Stimulated activated CD8-positive, alpha-beta memory T cell treated with anti-CD3 and anti-CD28 coated beads, Interleukin-4, amount 100 ng/mL, for 24 hours (primary cell): ENCODE results near the gene SPDYE4.

Experiments
- DNase-seq: peaks from one replicate; pipeline ENCODE4 v3.0.0-alpha.2; 2020; ENCODE audit warnings: low read depth

The SPDYE4 gene

GRCh38 chr17:8741366-8741765 lies 17.0 kb downstream of the SPDYE4 start:
- DNase-seq = no peak

- DNase-seq = peak; percentile 17
Observed at GRCh38 chr17:8740486-8740885, 17.9 kb downstream of the SPDYE4 start.

GRCh38 chr17:8739097-8739496 lies 19.2 kb downstream of the SPDYE4 start:
- DNase-seq = no peak

GRCh38 chr17:8736796-8737195 lies 21.6 kb downstream of the SPDYE4 start:
- no peak for DNase-seq

GRCh38 chr17:8736362-8736761 lies 22.0 kb downstream of the SPDYE4 start:
- DNase-seq = no peak

- no peak for DNase-seq
Observed at GRCh38 chr17:8735336-8735939, 22.9 kb downstream of the SPDYE4 start.

GRCh38 chr17:8734876-8735275 lies 23.5 kb downstream of the SPDYE4 start:
- no peak for DNase-seq

GRCh38 chr17:8732406-8733085 lies 25.8 kb downstream of the SPDYE4 start:
- no peak for DNase-seq

- no peak for DNase-seq
Observed at GRCh38 chr17:8729860-8730259, 28.5 kb downstream of the SPDYE4 start.

- DNase-seq = no peak
Observed at GRCh38 chr17:8729421-8729820, 28.9 kb downstream of the SPDYE4 start.

- DNase-seq = no peak
Observed at GRCh38 chr17:8728971-8729370, 29.4 kb downstream of the SPDYE4 start.

GRCh38 chr17:8728251-8728938 lies 30.0 kb downstream of the SPDYE4 start:
- no peak for DNase-seq

- DNase-seq = no peak
Observed at GRCh38 chr17:8726941-8727555, 31.3 kb downstream of the SPDYE4 start.

- no peak for DNase-seq
Observed at GRCh38 chr17:8725881-8726876, 32.2 kb downstream of the SPDYE4 start.

GRCh38 chr17:8724451-8724850 lies 33.9 kb downstream of the SPDYE4 start:
- DNase-seq = no peak

- no peak for DNase-seq
Observed at GRCh38 chr17:8720596-8720995, 37.8 kb downstream of the SPDYE4 start.

GRCh38 chr17:8719291-8720246 lies 38.8 kb downstream of the SPDYE4 start:
- no peak for DNase-seq

- no peak for DNase-seq
Observed at GRCh38 chr17:8718001-8718563, 40.3 kb downstream of the SPDYE4 start.

GRCh38 chr17:8713878-8714277 lies 44.5 kb downstream of the SPDYE4 start:
- no peak for DNase-seq

GRCh38 chr17:8713315-8713714 lies 45.0 kb downstream of the SPDYE4 start:
- no peak for DNase-seq
